MCF 10A (cell line): ENCODE data around the gene ADGRE3. TPM values are rescaled to one million over a fixed set of nuclear protein-coding genes. Genes with fewer than 3 reads are reported as not detected.
A peak's percentile ranks its signal among the peaks of the same experiment; 100 is the strongest.

Experiments
- BruUV-seq: library from RNA; stranded (reverse); fragments of 400-500 nt; replicated peaks from 2 replicates; lab custom pipeline; 2021; lab: Mats Ljungman, UMichigan
- CTCF ChIA-PET: fragments of 300-600 bp; sonication (Branson Sonifier 250); formaldehyde crosslinking; extraction: SDS; loops from one replicate; lab custom pipeline; 2021; ENCODE audit warnings: antibody characterized with exemption, inconsistent platforms; lab: Yijun Ruan, JAX
- POLR2A ChIA-PET: fragments of 300-600, 350-650 bp; sonication (Branson Sonifier 250); formaldehyde crosslinking; extraction: SDS; loops from one replicate; lab custom pipeline; 2020; ENCODE audit warnings: antibody characterized with exemption, inconsistent platforms; lab: Yijun Ruan, JAX
- DNase-seq: peaks from one replicate; pipeline ENCODE4 v3.0.0-alpha.2; 2018; ENCODE audit not compliant: unreplicated experiment
- H3K27ac Mint-ChIP-seq: one replicate; pipeline ENCODE4 v1.8.0; 2022; ENCODE audit warnings: mild to moderate bottlenecking, low read depth, mixed read lengths; ENCODE audit not compliant: unreplicated experiment
- H3K27me3 Mint-ChIP-seq: one replicate; pipeline ENCODE4 v1.8.0; 2022; ENCODE audit warnings: mixed read lengths; ENCODE audit not compliant: insufficient read depth, unreplicated experiment
- H3K36me3 Mint-ChIP-seq: one replicate; pipeline ENCODE4 v1.8.0; 2022; ENCODE audit warnings: mild to moderate bottlenecking, moderate library complexity, mixed read lengths; ENCODE audit not compliant: insufficient read depth, unreplicated experiment
- H3K4me1 Mint-ChIP-seq: one replicate; pipeline ENCODE4 v1.8.0; 2022; ENCODE audit warnings: mixed read lengths; ENCODE audit not compliant: insufficient read depth, unreplicated experiment
- H3K4me3 Mint-ChIP-seq: one replicate; pipeline ENCODE4 v1.8.0; 2022; ENCODE audit warnings: mild to moderate bottlenecking, moderate library complexity, mixed read lengths; ENCODE audit not compliant: unreplicated experiment
- H3K9me3 Mint-ChIP-seq: one replicate; pipeline ENCODE4 v1.8.0; 2022; ENCODE audit warnings: mixed read lengths; ENCODE audit not compliant: unreplicated experiment
- CTCF ChIP-seq: fragments of 200-600 bp; IDR thresholded peaks from one replicate; pipeline ENCODE4 v1.8.0; 2022; ENCODE audit warnings: antibody characterized with exemption, mild to moderate bottlenecking; ENCODE audit not compliant: unreplicated experiment
- intact Hi-C: fragments of 100-400 bp; cut with micrococcal nuclease; formaldehyde crosslinking; loops from 2 replicates; pipeline ENCODE4 v1.14.1; 2022
- total RNA-seq: library from RNA; stranded (reverse); gene quantifications from 2 replicates; pipeline ENCODE4 v1.2.3, GENCODE V29; 2022

Gene ADGRE3
- total RNA-seq, 1 experiment from 2014 or later = not detected

DNA sequence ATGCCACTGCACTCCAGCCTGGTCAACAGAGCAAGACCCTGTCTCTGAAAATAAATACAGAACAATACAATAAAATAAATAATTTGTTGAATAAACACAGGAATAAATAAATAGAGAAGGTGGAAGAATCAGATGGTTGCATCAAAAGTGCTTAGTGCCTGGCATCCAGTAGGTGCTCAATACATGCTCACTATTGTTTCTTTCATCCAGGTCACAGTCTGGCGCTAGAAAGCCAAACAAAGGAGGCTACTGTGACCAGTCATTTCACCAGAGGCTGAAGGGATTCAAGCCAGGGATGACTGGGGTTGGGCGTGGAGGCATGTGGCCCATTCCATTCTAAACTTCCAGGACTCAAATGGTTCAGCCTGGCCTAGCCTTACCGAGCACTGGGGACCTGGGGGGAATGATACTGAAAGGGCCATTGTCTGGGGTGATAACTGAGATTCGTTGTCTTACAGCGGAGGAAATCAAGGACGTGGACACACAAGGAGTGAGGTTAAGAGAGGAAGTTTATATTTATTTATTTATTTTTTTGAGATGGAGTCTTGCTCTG lies 99.1 kb downstream of the ADGRE3 start:
- Mint-ChIP-seq H3K27ac (no peak overlapping the region), H3K27me3 (no peaks in the 10 kb centered on the region), H3K36me3 (no peaks in the 10 kb centered on the region), H3K9me3 (no peaks in the 10 kb centered on the region), H3K4me1 (peaks cover 5% of the 10 kb centered on the region), H3K4me3 (no peak overlapping the region)
- ChIA-PET CTCF (interaction anchor here (1.0 to 6.3 kb wide), 5 partner anchors 14 to 312 kb away, joined by 6 to 146 read pairs (median 11); partner anchors contain the start of genes OR7A17 and ZNF333), POLR2A (no interaction called here)
- DNase-seq = no peak
- TF ChIP-seq CTCF = no peak
- BruUV-seq = no TSS peak
- intact Hi-C loops = loop anchor here (2.0 kb wide), 1 partner anchor 209 kb away; no protein-coding TSS in a partner anchor

GRCh38 chr19:14571695-14572490 lies 102.8 kb downstream of the ADGRE3 start, which contains the start of gene NDUFB7:
Gene NDUFB7, minus strand, starts transcription at chr19:14572066. Its CDS starts 66 bp downstream, at chr19:14572000.
- TSS peak; percentile 62 for BruUV-seq
- intact Hi-C loops = loop anchor here (5.0 kb wide), 2 partner anchors 300 to 455 kb away; no protein-coding TSS in a partner anchor
- peak within 1 kb of the TSS; percentile 78 for H3K27ac Mint-ChIP-seq

DNA sequence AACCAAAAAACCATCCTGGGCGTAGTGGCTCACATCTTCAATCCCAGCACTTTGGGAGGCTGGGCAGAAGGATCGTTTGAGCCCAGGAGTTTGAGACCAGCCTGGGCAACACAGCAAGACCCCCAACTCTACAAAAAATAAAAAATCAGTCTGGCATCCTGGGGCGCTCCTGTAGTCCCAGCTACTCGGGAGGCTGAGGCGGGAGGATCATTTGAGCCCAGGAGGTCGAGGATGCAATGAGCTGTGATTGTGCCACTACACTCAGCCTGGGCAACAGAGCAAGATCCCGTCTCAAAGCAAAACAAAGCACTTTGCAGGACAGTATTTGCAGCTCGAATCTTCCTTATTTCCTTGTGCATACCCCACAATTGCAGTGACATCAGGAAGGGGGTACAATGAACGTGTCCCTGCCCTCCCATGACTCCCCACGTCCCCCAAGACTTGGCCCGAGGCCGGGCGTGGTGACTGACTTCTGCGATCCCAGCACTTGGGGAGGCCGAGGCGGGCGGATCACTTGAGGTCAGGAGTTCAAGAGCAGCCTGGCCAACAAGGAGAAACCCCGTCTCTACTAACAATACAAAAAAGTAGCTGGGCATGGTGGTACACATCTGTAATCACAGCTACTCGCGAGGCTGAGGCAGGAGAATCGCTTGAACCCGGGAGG lies 103.6 kb downstream of the ADGRE3 start:
- intact Hi-C loops = loop anchor here (5.0 kb wide), 2 partner anchors 301 to 456 kb away; no protein-coding TSS in a partner anchor
- ChIA-PET POLR2A (interaction anchor here (0.6 to 4.0 kb wide), 11 partner anchors 9 to 685 kb away, joined by 3 to 41 read pairs (median 6); partner anchors contain the start of genes ASF1B, DNAJB1 and ZNF333), CTCF (interaction anchor here (0.5 to 6.3 kb wide), 9 partner anchors 9 to 468 kb away, joined by 3 to 146 read pairs (median 4); partner anchors contain the start of genes OR7A17 and ZNF333)
- no peaks in the 10 kb centered on the region for H3K36me3 Mint-ChIP-seq
- H3K4me3 Mint-ChIP-seq = peak overlapping the region; percentile 94
- no peaks in the 10 kb centered on the region for H3K9me3 Mint-ChIP-seq
- peak overlapping the region; percentile 78 for H3K27ac Mint-ChIP-seq
- H3K27me3 Mint-ChIP-seq = no peaks in the 10 kb centered on the region
- H3K4me1 Mint-ChIP-seq = peaks cover 11% of the 10 kb centered on the region
- no peak for DNase-seq
- no TSS peak for BruUV-seq
- TF ChIP-seq CTCF = no peak

More at GRCh38 chr19:14571695-14572490, 102.8 kb downstream of the ADGRE3 start, which contains the start of gene NDUFB7:
- CTCF ChIA-PET = interaction anchor here (0.6 to 6.3 kb wide), 12 partner anchors 10 to 440 kb away, joined by 3 to 146 read pairs (median 4); partner anchors contain the start of genes ASF1B, OR7A17 and ZNF333
- POLR2A ChIA-PET = interaction anchor here (0.6 to 4.0 kb wide), 12 partner anchors 10 to 553 kb away, joined by 3 to 41 read pairs (median 5); partner anchors contain the start of genes ASF1B, DNAJB1 and ZNF333
- Mint-ChIP-seq H3K27me3 (no peaks in the 10 kb centered on the region), H3K9me3 (no peaks in the 10 kb centered on the region), H3K36me3 (no peaks in the 10 kb centered on the region), H3K4me1 (peaks cover 11% of the 10 kb centered on the region), H3K4me3 (peak within 1 kb of the TSS; percentile 94)
- peak; percentile 96 for DNase-seq
- peak; percentile 60 for TF ChIP-seq CTCF

Other genes with a start within 250 kb of the ADGRE3 start
- 94.8 and 141 TPM in 2 replicates for gene PKN1, start 241.5 kb downstream of the ADGRE3 start, total RNA-seq
- 0.29 and 0.42 TPM in 2 replicates for gene PTGER1, start 199.5 kb downstream of the ADGRE3 start, total RNA-seq
- gene GIPC1, start 178.7 kb downstream of the ADGRE3 start, total RNA-seq = 107 and 108 TPM in 2 replicates
- gene DNAJB1, start 156.4 kb downstream of the ADGRE3 start, total RNA-seq = 71.6 and 97.4 TPM in 2 replicates
- gene TECR, start 145.2 kb downstream of the ADGRE3 start, total RNA-seq = 74.1 and 106 TPM in 2 replicates
- gene NDUFB7, start 102.8 kb downstream of the ADGRE3 start, total RNA-seq = 153 and 165 TPM in 2 replicates
- not detected in 2 replicates for gene CLEC17A, start 91.8 kb downstream of the ADGRE3 start, total RNA-seq
- gene ZNF333, start 15.2 kb upstream of the ADGRE3 start, total RNA-seq = 15.4 and 17.5 TPM in 2 replicates
- 6.9 and 8.0 TPM in 2 replicates for gene ADGRE2, start 103.7 kb upstream of the ADGRE3 start, total RNA-seq
- gene OR7A5, start 160.3 kb upstream of the ADGRE3 start, total RNA-seq = not detected in 2 replicates
- gene OR7C1, start 160.3 kb upstream of the ADGRE3 start, total RNA-seq = not detected in 2 replicates
- not detected in 2 replicates for gene OR7A10, start 174.1 kb upstream of the ADGRE3 start, total RNA-seq
- gene OR7A17, start 211.3 kb upstream of the ADGRE3 start, total RNA-seq = not detected in 2 replicates